ENCODE measurements around the gene PRM1.
A peak's percentile ranks its signal among the peaks of the same experiment; 100 is the strongest.

The PRM1 gene

DNA sequence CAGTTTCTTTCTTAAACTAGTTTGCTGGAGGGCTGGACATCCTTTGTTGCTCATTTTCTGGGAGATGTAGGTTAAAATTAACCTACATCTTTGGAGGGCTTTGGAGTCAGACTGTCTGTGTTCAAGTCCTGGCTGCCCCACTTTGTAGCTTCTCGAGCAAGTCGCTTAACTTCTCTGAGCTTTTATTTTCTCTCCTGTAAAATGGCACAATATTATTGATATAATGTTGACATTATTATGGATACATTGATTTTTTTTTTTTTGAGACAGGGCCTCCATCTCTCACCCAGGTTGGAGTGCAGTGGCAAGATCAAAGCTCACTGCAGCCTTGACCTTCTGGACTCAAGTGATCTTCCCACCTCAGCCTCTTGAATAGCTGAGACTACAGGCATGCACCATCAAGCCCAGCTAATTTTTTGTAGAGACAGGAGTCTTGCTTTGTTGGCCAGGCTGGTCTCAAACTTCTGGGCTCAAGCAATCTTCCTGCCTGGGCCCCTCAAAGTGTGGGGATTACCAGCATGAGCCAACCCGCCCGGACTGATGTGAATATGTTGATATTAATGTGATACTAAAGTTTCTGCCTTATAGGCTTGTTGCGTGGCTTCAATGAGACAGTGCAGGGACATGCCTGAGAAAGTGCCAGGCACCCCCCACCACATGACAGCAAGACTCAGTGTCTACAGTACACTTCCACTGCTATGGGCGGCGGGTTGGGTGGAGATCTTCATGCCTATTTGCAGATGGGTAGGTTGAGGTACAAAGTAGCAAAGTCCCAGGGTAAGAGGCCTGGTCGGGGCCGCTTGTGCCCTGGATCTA lies 32.6 kb upstream of the PRM1 start:
- no peak for DNase-seq

DNA sequence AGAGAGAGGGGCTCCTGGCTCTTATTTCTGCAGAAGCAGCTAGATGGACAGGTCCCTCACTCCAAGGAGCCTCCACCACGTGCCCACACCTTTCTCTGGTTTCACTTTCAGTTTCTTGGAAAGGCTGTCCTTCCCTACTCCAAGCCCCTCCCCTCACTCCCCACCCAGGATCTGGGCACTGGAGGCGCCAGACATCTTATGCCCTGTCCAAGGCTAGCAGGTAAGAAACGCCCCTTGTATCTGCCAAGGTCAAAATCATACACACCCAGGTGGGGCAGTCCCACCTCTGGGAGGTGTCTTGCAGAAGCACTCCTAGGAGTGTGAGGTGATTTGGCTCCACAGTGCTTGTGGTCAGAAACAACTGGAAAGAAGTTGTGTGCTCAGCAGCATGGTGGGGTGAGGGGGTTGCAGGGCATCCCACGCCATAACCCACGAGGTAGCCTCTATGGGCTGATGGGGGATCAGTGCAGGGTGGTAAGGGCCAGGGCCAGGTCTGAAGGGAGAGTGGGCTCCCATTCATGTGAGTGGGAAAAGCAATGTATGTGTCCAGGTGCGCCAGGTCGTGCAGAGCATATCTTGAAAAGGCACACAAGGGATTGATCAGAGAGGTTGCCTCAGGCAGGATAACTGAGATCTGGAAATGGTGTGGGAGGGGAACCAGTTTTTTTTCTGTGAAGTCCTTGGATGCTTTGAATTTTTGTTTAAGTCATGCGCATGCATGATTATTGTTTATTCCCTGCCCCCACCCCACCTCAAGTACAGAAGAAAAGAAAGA lies 31.8 kb upstream of the PRM1 start:
- peak; percentile 48 for DNase-seq

DNA sequence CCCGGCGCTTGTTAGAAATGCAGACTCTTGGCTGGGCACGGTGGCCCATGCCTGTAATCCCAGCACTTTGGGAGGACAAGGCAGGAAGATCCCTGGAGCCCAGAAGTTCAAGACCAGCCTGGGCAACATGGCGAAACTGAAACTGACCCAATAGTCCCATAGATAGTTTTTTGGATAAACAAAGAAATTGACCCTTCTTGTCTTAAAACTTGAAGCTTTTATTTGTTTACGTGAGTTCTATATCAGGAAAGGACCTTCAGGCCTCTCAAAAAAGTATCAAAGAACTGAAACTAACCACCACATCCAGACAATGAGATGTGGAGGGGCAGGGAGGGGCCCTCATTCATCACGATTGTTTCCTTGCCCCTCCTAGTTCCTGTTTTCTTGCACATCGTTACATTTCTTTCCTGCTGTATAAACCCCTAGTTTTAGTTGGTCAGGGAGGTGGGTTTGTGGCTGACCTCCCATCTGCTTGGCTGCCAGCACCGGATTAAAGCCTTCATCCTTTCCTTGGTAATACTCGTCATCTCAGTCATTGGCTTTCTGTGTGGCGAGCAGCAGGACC lies 29.9 kb upstream of the PRM1 start:
- peak; percentile 43 for DNase-seq

DNA sequence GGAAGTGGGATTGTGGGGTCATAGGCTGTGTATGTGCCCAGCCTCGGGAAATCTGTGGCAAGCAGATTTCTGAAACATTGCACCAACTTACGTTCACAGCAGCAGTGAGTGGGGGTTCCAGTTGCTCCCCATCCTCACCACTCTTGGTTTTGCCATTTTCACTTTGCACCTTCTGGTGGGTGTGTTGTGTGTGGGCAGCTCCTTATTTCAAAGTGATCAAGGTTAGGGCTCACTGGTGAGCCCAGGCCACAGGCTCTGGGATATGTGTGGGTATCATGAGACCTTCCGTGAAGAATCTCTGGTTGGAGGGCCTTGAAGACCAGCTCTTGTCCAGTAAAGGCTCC lies 29.5 kb upstream of the PRM1 start:
- no peak for DNase-seq

DNA sequence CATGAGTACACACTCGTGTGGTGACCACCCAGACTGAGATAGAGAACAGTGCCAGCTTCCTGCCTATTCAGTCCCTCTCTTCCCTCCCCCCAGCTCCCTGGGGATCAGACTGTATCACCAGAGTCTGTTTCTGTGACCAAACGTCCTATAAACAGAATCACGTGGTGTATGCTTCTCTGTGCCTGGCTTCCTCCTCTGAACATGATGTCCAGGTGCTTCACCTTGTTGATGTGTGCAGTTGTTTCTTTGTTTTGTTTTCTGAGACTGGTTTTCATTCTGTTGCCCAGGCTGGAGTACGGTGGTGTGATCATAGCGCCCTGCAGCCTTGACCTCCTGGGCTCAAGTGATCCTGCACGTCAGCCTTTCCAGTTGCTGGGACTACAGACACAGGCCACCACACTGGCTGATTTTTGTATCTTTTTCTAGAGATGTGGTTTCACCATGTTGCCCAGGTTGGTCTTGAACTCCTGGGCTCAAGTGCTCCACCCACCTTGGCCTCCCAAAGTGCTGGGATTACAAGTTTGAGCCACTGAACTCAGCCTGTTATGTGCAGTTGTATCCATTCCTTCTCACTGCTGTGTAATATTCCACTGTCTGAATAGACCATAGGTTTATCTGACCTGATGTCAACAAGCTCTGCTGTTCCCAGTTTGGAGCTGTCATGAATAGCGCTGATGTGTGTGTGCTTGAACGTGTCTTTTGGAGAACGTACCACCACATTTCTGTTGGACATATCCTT lies 28.9 kb upstream of the PRM1 start:
- DNase-seq = no peak

DNA sequence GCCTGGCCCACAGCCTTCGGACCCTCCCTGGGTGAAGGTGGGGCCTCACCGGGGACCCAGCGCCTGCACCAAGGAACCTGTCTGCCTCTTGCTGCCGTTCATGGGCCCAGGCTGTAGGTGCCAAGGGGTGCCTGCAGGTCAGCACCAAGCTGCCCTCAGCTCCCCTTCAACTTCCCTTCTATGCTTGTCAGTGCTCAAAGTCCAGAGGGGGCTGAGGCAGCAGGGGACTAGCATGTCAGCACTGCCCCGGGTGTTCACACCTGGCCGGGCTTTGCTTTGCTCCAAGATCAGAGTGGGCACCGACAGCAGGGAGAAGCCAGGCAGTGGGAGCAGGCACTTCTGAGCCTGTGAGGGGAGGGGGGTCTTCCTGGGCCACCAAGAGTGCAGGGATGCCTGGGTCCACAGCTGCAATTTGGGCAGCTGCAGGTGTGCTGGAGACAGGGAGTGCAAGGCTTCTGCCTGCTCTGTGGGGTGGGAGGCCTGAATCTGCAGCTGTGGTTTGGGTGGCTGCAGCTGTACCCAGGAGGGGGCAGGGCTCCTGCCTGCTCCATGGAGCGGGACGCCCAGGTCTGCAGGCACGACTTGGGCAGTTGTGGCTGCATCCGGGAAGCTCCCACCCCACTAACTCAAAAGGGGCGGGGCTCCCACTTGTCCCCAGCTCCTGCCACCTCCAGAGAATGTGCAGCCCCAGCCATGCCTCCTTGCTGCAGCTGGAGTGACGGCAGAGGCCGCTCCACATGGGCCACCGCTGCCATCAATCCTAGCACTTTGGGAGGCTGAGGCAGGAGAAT lies 27.6 kb upstream of the PRM1 start:
- DNase-seq = no peak

DNA sequence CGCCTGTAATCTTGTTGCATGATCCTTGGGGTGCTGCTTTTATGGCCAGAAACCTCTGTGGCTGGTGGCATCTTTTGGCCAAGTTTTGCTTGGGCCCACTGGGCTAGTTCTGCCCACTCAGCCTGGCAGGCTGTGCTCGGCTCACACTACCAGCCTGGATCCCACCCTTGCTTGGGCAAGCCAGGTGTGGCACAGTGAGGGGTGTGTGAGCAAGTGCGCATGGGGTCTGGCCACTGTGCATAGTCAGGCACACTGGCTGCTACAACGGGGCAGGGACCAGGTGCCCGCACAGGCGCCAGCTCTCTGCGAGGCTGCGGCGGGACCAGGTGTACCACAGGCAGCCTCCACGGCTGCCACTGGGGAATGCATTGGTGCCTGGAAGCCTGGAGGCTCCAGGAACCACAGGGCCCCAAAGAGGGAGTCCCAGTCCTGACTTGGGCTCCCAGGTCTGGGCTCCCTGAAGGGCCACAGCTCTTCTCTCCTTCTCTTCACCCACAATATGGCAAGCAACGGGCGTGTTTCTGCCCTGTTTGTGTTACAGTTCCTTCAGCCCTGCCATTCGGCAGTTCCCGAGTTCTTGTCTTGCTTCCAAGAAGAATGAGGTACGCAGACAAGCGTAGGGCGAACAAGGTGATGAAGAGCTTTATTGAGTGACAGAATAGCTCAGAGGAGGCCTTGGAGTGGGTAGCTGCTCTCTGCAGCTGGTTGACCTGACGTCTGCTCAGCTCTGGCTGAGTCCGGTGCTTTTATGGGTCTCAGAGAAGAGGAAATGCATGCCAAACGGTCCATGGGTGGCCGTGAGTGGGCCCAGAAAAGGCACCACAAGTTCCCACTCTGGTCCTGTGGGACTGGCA lies 26.7 kb upstream of the PRM1 start:
- no peak for DNase-seq

DNA sequence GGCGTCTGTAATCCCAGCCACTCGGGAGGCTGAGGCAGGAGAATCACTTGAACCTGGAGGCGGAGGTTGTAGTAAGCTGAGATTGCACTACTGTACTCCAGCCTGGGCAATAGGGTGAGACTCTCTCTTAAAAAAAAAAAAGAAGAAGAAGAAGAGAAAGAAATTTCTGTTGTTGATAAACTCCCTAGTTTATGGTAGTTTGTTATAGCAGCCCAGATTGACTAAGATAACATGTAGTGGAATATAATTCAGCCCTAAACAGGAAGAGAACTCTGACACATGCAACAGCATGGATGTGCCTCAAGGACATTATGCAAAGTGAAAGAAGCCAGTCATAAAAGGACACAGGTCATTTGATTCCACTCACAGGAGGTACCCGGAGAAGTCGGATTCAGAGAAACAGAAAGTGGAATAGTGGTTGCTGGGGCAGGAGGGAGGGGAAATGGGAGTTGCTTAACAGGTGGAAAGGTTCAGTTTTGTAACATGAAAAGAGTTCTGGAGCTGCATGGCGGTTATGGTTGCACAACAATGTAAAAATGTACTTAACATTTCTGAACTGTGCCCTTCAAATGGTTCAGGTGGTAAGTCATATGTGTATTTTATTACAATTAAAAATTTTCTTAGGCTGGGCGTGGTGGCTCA lies 26.0 kb upstream of the PRM1 start:
- no peak for DNase-seq

DNA sequence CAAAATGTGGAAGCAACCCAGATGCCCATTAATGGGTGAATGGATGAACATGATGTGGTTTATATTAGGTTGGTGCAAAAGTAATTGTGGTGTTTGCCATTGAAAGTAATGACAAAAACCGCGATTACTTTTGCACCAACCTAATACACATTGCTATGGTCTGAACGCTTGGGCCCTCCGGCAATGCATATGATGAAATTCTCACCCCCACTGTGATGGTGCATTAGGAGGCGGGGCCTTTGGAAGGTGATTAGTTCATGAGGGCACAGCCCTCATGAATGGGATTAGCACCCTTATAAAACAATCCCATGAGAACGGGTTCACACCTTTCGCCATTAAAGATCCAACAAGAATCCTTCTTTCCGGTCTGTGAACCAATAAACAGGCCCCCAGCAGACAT lies 25.3 kb upstream of the PRM1 start:
- no peak for DNase-seq

DNA sequence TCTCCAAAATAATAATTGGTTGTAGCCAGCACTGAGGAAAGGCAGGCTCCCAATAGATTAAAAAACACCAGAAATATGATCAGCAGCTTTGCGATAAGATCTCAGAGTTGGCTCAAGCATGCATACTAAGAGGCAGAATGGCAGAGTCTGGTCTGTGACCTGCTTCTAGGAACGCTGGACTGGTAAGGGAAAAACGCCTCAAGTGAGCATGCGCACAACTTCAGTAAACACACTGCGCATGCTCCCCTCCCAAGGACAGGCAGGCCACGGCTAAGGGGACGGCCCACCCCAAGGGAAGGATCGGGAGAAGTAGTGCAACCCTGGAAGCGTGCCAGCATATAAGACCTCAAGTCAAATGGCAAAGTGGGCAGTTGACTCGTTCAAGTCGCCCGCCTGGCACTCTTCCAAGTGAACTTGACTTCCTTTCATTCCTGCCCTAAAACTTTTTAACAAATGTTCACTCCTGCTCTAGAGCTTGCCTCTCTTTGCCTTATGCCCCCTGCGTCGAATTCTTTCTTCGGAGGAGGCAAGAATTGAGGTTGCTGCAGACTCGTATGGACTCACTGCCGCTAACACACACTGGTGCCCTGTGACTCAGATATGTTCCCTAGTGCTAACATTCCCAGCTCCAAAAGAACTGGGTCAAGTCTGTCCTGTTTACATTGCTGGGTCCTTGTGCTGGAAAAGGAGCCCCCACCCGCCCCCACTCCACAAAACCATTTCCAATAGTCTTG lies 22.4 kb upstream of the PRM1 start:
- no peak for DNase-seq

DNA sequence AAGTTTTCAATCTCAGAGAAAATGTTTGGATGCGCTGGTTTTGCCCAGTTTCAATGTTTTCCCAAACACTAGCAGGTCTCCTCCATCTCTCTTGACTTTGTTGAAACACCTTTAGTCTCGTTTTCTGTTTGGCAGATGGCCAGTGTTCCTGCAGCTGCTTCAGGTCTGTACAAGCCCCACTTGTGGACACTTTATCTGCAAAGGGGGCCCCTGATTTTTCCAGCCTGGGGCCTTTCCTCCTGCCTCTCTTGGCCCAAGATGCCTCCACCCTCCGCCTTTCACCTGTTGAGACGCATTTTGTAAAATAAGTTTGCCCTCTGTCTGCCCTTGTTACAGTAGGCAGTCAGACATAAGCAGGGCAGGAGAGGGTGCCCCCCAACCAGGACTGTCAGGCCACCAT lies 21.8 kb upstream of the PRM1 start:
- DNase-seq = no peak

DNA sequence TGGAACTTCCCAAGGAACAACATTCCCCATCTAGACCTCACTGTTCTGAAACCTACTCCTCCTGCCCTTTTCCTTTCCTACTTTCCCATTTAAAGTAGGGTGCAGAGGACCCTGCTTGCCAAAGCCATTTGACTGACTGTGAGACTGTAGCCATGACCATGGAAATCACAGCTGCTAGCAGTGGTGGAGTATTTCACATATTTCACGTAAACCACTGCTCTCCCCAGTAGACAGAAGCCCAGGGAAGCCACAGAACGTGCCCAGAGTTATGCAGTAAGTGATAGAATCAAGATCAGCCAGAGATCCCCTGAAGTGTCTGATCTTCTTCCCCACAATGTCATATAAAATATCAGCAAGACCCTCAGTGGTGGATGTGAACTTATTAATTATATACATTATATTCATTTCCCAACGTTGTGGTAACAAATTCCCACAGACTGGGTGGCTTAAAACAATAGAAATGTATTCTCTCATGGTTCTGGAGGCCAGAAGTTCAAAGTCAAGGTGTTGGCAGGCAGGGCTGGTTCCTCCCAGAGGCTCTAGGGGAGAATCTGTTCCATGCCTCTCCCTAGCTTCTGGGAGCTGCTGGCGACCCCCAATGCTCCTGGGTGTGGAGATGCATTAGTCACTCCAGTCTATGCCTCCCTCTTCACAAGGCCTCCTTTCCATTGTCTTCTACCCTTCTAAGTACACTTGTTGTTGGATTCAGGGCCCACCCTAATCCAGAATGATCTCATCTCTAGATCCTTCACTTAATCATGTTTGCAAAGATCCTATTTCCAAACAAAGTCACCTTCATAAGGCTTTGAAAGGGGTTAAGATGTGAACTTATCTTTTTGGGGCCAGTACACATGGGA lies 20.7 kb upstream of the PRM1 start:
- DNase-seq = no peak

DNA sequence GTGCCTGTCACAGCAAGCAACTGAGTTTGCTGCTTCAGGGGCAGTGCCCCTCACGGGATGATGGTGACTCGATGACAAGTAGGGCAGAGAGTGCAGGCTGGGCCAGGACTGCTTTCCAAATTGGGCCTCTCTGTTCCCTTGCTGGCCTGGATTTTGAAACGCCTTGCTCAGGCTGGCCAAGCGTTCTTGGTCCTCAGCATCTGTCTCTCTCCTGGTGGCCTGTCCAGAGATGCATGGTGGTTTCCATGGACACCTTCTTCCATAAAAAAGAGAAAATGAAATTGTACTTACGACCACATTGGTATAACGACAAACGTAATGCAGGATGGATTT lies 19.4 kb upstream of the PRM1 start:
- DNase-seq = no peak

DNA sequence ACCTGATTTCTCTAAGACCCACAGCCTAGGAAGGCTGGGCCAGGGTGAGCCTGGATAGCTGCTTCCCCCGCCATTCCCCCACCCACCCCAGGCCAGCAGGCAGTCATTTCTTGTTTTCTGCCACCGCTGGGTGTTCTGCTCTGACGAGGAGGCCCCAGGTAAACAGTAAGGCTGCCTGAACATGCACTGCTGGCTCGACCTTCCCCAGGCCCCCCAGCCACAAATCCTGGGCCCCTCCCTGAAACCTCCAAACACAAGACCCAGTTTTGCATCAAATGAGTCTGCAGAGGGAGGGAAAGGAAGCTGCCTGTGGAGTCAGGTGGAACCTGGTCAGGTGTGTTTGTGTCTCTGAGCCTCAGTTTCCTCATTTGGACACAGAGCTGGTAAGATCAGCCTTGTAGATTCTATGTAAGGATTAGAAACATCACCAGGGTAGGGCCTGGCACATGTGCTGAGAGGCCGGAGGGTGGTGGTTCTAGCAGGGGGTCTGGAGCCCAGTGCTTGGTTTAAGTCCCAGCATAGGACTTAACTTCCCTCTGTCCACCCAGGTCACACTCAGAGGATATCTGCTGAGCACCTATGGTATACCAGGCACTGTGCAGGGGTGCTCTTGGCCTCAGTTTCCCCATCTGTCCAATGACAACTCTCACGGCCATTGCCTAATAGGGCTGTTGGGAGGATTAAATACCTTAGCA lies 18.9 kb upstream of the PRM1 start:
- DNase-seq = no peak

DNA sequence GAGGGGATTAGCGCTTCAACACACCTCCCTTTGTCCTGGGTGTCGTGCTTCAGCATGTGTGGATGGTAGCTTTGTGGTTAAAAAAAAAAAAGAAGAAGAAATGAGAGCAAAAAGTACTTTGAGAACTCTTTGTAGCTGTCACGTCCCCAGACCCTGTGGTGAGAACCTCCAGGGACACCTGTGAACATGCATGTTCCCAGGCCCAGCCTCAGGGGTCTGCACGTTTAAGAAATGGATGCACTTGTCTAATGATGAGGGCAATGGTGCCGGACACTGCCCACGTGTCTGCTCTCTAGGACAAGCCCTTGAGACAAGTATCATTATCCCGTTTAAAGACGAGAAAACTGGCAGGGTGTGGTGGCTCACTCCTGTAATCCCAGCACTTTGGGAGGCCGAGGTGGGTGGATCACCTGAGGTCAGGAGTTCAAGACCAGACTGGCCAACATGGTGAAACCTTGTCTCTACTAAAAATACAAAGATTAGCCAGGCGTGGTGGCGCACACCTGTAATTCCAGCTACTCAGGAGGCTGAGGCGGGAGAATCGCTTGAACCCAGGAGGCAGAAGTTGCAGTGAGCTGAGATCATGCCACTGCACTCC lies 17.9 kb upstream of the PRM1 start:
- DNase-seq = peak; percentile 28

DNA sequence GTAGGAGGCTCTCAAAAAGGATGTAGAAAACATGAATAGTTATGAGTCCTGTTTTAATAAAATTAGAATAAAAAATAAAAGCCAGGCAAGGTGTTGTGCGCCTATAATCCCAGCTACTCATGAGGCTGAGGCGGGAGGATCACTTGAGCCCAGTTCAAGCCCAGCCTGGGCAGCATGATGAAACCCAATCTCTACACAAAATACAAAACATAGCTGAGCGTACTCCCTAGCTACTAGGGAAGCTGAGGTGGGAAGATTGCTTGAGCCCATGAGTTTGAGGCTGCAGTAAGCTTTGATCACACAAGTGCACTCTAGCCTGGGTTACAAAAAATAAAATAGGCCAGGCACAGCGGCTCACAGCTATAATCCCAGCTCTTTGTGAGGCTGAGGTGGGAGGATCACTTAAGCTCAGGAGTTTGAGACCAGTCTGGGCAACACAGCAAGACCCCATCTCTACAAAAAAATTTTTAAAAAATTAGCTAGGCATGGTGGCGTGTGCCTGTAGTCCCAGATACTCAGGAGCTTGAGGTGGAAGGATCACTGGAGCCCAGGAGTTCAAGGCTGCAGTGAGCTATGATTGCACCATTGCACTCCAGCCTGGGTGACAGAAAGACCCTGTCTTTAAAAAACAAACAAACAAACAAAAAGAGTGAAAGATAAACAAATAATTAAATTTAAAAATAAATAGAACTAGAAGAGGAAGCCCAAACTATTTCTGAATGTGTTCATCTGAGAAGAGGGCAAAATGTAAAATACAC lies 17.2 kb upstream of the PRM1 start:
- no peak for DNase-seq

DNA sequence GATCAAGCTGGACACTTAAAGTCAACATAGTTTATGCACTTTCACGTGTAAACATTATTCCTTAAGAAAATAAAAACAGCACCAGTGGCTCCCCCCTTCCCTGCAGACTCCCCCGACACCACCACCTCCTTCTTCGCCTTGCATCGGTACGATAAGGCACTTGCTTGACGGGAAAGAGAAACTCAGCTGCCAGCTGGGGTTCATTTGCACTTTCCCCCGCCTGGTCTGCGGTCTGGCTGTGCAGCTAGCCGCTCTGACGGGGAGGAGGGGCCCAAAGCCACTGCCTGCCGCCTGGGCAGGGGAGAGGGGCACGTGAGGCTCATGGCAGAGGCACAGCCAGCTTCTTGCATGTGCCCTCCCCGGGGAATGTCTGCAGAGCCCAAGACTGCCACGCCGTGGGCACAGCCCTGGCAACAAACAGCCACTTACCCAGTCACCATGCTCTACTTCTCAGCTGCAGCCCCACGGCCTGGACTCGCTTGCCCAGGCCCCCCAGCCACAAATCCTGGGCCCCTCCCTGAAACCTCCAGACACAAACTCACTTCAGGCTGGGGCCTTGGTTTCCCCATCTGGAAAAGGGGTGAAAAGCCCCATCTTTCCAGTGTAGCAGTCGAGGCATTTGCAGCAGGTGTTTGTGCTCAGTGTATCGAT lies 16.5 kb upstream of the PRM1 start:
- DNase-seq = peak; percentile 78

Measured in CD4-positive, alpha-beta T cell treated with Interleukin-6 for 4 hours (primary cell).